SK-N-SH treated with all-trans-retinoic acid at 6 μM for 48 hours (cell line): Measurements from ENCODE around the gene ZMYM2.

Experiments used
- OSR1 ChIP-seq: fragments of 250-450 bp; sonication (Bioruptor Pico); IDR thresholded peaks from 2 replicates; pipeline ENCODE4 v1.8.0; 2022; ENCODE audit warnings: moderate library complexity, mild to moderate bottlenecking, inconsistent platforms
- PATZ1 ChIP-seq: fragments of 250-450 bp; sonication (Bioruptor Pico); IDR thresholded peaks from 2 replicates; pipeline ENCODE4 v1.8.0; 2020; ENCODE audit warnings: mild to moderate bottlenecking, moderate library complexity, borderline replicate concordance
- TSHZ2 ChIP-seq: fragments of 250-450 bp; sonication (Bioruptor Pico); IDR thresholded peaks from 2 replicates; pipeline ENCODE4 v1.5.0; 2020; ENCODE audit warnings: mild to moderate bottlenecking, moderate library complexity
- ZFP3 ChIP-seq: fragments of 250-450 bp; sonication (Bioruptor Pico); IDR thresholded peaks from 2 replicates; pipeline ENCODE4 v1.5.0; 2020; ENCODE audit warnings: mild to moderate bottlenecking, moderate library complexity
- ZNF8 ChIP-seq: fragments of 450-650 bp; formaldehyde crosslinking; IDR thresholded peaks from 2 replicates; pipeline ENCODE4 v1.5.0; 2020; ENCODE audit warnings: mild to moderate bottlenecking, moderate library complexity

- TF ChIP-seq PATZ1 (CRISPR knock-in tag), result no peak
- no peak for TF ChIP-seq OSR1 (CRISPR knock-in tag)
- TF ChIP-seq ZNF8, result no peak
- no peak for TF ChIP-seq TSHZ2 (CRISPR knock-in tag)
- no peak for TF ChIP-seq ZFP3 (CRISPR knock-in tag)
These were observed 131.8 kb downstream of the ZMYM2 start for GRCh38 chr13:20090349-20090748.
